Breast epithelium (tissue), 3 donors: ENCODE measurements around the gene PPP1R12B.

ENCODE experiments used
- POLR2A ChIP-seq: fragments of 450-650 bp; IDR thresholded peaks from one replicate; pipeline ENCODE4 v1.6.1; 2016; ENCODE audit warnings: antibody characterized with exemption, mild to moderate bottlenecking, moderate library complexity
- TF ChIP-seq, protein P1 (sequence below), 3 donors: fragments of 450-650 bp; IDR thresholded peaks; one replicate each; pipeline ENCODE4 v1.5.1; 2016 to 2017; ENCODE audit warnings: antibody characterized with exemption in 3 of 3, mild to moderate bottlenecking in 3 of 3, moderate library complexity in 3 of 3

DNA sequence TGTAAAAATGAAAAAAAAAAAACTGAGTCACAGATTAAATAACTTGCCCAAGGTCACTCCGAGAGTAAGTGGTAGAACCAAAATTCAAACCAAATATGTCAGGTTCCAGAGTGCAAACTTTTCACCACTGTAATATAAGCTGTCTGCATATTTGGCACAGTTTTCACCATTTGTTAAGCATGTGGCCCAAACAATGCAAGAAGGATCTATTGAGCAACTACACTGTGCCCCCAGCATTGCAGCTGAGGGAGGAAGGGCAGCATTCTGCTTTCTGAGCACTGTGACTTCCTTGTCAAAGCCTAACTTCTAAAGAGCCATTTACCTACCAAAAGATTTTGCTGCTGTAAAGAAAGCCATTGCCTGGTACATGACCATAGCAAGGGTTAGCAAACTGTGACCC, 228.3 kb downstream of the PPP1R12B start:
- TF ChIP-seq, protein P1, sequence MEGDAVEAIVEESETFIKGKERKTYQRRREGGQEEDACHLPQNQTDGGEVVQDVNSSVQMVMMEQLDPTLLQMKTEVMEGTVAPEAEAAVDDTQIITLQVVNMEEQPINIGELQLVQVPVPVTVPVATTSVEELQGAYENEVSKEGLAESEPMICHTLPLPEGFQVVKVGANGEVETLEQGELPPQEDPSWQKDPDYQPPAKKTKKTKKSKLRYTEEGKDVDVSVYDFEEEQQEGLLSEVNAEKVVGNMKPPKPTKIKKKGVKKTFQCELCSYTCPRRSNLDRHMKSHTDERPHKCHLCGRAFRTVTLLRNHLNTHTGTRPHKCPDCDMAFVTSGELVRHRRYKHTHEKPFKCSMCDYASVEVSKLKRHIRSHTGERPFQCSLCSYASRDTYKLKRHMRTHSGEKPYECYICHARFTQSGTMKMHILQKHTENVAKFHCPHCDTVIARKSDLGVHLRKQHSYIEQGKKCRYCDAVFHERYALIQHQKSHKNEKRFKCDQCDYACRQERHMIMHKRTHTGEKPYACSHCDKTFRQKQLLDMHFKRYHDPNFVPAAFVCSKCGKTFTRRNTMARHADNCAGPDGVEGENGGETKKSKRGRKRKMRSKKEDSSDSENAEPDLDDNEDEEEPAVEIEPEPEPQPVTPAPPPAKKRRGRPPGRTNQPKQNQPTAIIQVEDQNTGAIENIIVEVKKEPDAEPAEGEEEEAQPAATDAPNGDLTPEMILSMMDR (IDR thresholded peaks at IDR 0.05): no peak
- no peak for TF ChIP-seq POLR2A
